ENCODE measurements around the gene TFF1. TPM values are rescaled to one million over a fixed set of nuclear protein-coding genes. Genes with fewer than 3 reads are reported as not detected.
A peak's percentile ranks its signal among the peaks of the same experiment; 100 is the strongest.

TFF1 gene
- polyA plus RNA-seq, 1 donor, result 4.9 TPM

DNA sequence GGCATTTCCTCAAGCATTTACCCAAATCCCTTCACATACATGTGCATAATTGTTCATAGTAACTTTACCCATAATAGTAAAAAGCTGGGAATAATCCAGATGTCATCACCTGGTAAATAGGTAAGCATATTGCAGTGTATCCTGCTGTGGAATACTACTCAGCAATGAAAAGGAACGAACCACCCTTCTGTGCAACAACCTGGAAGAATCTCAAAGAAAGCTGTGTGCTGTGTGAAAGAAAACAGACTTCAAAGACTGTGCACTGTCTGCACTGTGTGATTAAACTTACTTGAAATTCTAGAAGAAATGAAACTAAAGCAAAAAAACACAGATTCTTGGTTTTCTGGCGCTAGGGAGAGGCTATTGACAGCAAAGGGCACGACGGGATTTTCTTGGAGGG lies 29.1 kb downstream of the TFF1 start:
- Histone ChIP-seq H3K4me3 (ENCODE audit: low read length) (no peak overlapping the region), H3K9me3 (ENCODE audit: control insufficient read depth, low read depth, low read length) (no peaks in the 10 kb centered on the region), H3K27me3 (ENCODE audit: control insufficient read depth, insufficient read depth, low read length) (no peaks in the 10 kb centered on the region), H3K4me1 (ENCODE audit: control insufficient read depth, insufficient read depth, low read length) (peaks cover 29% of the 10 kb centered on the region), H3K36me3 (ENCODE audit: control insufficient read depth, insufficient read depth, low read length) (no peaks in the 10 kb centered on the region), H3K27ac (ENCODE audit: low read length) (peak overlapping the region; percentile 49)
- no peak for DNase-seq
- WGBS (ENCODE audit: insufficient coverage, low lambda C conversion rate), result 92% methylated on average over 4 of the region's 4 CpGs

DNA sequence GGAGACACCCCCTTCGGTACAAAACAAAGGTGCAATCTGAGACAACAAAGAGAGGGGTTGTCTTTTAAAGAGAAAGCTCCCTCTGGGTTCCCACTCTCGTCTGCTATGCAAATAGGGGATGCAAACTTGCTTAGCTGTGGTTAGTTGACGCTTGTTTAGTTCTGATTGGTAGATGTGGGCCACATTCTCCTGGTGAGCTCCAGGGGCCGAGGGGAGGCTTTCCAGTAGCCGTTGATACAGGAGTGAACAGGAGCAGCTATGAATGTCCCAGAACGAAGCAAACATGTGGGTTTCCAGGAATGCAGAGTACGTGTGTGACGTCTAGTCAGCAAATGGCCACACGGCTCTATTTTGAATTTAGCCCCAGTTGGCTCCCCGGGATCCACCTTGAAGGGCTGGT lies 30.3 kb downstream of the TFF1 start:
- no peak overlapping the region for H3K4me3 ChIP-seq (ENCODE audit: low read length)
- peak overlapping the region; percentile 3 for H3K27ac ChIP-seq (ENCODE audit: low read length)
- H3K4me1 ChIP-seq (ENCODE audit: control insufficient read depth, insufficient read depth, low read length), result peaks cover 41% of the 10 kb centered on the region
- no peaks in the 10 kb centered on the region for H3K27me3 ChIP-seq (ENCODE audit: control insufficient read depth, insufficient read depth, low read length)
- DNase-seq, result peak in 1 of 2 donors; percentile 34
- H3K36me3 ChIP-seq (ENCODE audit: control insufficient read depth, insufficient read depth, low read length), result no peaks in the 10 kb centered on the region
- no CpG with 5 or more reads among the region's 10 CpGs for WGBS (ENCODE audit: insufficient coverage, low lambda C conversion rate)
- no peaks in the 10 kb centered on the region for H3K9me3 ChIP-seq (ENCODE audit: control insufficient read depth, low read depth, low read length)

DNA sequence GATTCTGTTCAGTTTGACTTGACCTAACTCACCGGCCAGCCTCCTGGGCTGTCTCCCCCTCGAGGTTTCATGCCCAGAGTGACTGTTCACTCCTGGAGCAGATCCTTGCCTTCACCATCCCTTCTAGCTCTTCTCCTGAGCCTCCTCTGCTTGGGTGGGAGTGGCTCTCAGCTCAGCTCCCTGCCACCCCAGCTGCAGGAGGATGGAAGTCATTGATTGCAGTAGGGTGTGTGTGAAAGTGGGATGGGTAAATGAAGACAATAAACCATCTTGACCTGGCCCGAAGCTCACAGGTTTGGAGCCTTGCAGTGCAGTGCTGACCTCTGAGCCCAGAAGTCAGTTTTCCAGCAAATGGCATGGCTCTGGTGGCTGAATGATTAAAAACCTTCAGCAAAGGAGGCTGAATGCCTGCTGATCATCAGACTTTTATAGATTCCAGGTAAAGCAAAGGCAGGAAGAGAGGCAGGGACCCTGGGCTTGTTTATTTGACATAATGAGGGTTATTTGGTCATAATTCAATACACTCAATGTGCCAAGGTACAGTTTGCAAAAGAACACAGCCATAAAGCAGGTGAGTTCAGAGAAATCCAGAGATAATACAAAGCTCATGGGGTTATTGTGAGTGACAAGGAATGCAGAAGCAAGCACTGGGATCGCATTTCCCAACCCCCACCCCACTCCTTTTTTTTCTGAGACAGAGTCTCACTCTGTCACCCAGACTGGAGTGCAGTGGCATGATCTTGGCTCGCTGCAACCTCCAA lies 33.6 kb downstream of the TFF1 start:
- Histone ChIP-seq H3K9me3 (ENCODE audit: control insufficient read depth, low read depth, low read length) (no peaks in the 10 kb centered on the region), H3K4me3 (ENCODE audit: low read length) (no peak overlapping the region), H3K27ac (ENCODE audit: low read length) (peak overlapping the region; percentile 90), H3K4me1 (ENCODE audit: control insufficient read depth, insufficient read depth, low read length) (peaks cover 56% of the 10 kb centered on the region), H3K27me3 (ENCODE audit: control insufficient read depth, insufficient read depth, low read length) (no peaks in the 10 kb centered on the region), H3K36me3 (ENCODE audit: control insufficient read depth, insufficient read depth, low read length) (no peaks in the 10 kb centered on the region)
- no CpG with 5 or more reads among the region's 5 CpGs for WGBS (ENCODE audit: insufficient coverage, low lambda C conversion rate)
- DNase-seq, result peak; percentile 91 to 97

DNA sequence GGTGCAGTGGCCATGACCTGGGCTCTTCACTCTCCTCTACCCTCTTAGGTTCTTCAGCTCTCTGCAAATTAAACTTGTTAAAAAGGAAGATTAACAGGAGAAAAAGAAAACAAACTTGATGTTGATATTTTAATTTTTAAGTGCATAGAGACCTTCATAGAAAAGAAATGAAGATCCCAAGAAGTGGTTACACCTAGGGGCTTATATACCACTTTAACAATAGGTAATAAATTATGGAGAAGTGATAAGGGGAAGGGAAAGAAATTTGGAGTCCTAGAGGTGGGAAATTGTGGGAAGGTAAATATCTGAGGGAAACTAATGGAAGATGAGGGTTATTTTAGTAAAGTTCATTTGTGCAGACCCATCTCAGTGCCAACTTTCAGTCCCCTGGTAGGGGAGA lies 34.7 kb downstream of the TFF1 start:
- H3K36me3 ChIP-seq (ENCODE audit: control insufficient read depth, insufficient read depth, low read length), result no peaks in the 10 kb centered on the region
- H3K4me3 ChIP-seq (ENCODE audit: low read length), result no peak overlapping the region
- DNase-seq, result no peak
- H3K27ac ChIP-seq (ENCODE audit: low read length), result peak overlapping the region; percentile 90
- peaks cover 56% of the 10 kb centered on the region for H3K4me1 ChIP-seq (ENCODE audit: control insufficient read depth, insufficient read depth, low read length)
- no peaks in the 10 kb centered on the region for H3K27me3 ChIP-seq (ENCODE audit: control insufficient read depth, insufficient read depth, low read length)
- H3K9me3 ChIP-seq (ENCODE audit: control insufficient read depth, low read depth, low read length), result no peaks in the 10 kb centered on the region

DNA sequence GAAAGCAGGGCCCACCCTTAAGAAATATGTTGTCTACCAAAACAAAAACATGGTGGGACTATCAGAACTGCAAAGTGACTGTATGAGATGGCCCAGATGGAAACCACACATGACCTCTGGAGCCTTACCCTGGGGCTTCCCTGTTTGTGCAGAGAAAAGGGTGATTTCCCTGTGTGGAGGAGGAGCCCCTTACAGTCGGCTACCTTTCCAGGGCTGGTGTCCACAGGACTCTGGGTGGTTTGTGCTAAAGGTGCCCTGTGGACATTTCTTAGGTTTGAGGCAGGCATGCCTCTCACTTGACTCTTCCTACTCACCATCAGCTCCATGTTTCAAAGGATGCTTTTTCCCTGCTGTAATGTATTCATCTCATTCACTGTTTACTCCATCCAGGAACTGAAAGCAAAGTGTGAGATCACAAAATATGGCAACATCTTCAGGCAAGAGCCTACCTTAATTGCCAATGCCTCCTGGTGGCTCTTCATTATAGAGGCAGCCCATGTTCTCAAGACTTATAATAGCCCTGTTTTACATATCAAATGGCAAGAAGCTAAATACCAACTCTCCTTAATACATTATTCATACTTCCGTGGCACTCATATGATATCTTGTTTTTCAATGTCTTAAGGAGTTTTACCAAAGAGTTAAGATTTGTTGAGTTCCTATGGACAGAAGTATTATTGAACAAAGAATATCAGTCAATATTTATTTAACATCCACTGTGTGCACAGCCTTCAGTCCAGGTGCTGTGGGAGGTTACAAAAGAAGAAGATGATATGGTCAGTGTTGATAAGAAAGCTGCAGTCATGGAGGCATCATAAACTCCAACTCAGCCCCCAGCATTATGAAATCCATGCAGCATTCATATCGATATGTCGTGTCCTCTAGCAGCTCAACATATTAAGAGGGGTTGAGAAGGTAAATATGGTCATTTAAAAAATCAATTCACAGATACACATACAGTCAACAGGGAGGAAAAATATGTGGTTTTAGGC lies 35.7 kb downstream of the TFF1 start:
- no peak overlapping the region for H3K4me3 ChIP-seq (ENCODE audit: low read length)
- H3K36me3 ChIP-seq (ENCODE audit: control insufficient read depth, insufficient read depth, low read length), result no peaks in the 10 kb centered on the region
- no CpG with 5 or more reads among the region's 4 CpGs for WGBS (ENCODE audit: insufficient coverage, low lambda C conversion rate)
- H3K27ac ChIP-seq (ENCODE audit: low read length), result peak overlapping the region; percentile 90
- peak in 1 of 2 donors; percentile 74 for DNase-seq
- H3K9me3 ChIP-seq (ENCODE audit: control insufficient read depth, low read depth, low read length), result no peaks in the 10 kb centered on the region
- H3K27me3 ChIP-seq (ENCODE audit: control insufficient read depth, insufficient read depth, low read length), result no peaks in the 10 kb centered on the region
- peaks cover 49% of the 10 kb centered on the region for H3K4me1 ChIP-seq (ENCODE audit: control insufficient read depth, insufficient read depth, low read length)

DNA sequence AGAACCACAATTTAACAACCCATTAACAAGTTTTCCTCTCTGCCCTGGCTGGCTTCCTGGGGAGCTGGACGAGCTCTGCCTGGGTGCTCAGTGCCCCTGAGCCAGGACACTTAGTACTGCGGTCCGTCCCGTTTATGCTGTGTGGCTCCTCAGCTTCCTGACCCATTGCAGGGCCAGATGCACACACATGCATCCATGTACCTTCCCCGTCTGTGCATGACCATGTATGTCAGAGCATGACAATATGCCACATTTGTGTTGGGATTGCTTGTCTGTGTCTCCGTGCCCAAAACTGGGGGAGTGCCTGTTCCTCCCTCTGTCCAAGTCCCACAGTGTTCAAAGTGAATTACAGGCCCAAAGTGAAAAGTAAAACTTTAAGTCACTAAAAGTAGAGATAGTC lies 41.4 kb downstream of the TFF1 start:
- no peak for DNase-seq
- no peak overlapping the region for H3K27ac ChIP-seq (ENCODE audit: low read length)
- H3K27me3 ChIP-seq (ENCODE audit: control insufficient read depth, insufficient read depth, low read length), result no peaks in the 10 kb centered on the region
- no peaks in the 10 kb centered on the region for H3K36me3 ChIP-seq (ENCODE audit: control insufficient read depth, insufficient read depth, low read length)
- peaks cover 24% of the 10 kb centered on the region for H3K4me1 ChIP-seq (ENCODE audit: control insufficient read depth, insufficient read depth, low read length)
- no CpG with 5 or more reads among the region's 6 CpGs for WGBS (ENCODE audit: insufficient coverage, low lambda C conversion rate)
- H3K9me3 ChIP-seq (ENCODE audit: control insufficient read depth, low read depth, low read length), result peaks cover 3% of the 10 kb centered on the region
- no peak overlapping the region for H3K4me3 ChIP-seq (ENCODE audit: low read length)

DNA sequence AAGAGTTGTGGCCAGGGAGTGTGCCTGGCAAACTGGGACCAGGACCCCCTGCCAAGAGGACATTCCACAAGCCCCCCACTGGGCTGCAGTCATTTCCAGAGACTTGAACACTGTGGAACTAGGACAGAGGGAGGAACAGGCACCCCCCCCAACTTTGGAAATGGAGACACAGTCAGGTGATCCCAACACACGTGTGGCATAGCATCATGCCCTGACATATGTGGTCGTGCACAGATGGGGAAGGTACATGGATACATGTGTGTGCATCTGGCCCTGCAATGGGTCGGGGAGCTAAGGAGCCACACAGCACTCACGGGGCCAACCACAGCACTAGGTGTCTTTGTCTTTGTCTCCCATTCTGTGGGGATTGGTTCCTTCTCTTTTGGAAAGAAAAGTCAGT lies 44.5 kb downstream of the TFF1 start:
- Histone ChIP-seq H3K4me1 (ENCODE audit: control insufficient read depth, insufficient read depth, low read length) (peaks cover 38% of the 10 kb centered on the region), H3K27ac (ENCODE audit: low read length) (no peak overlapping the region), H3K4me3 (ENCODE audit: low read length) (no peak overlapping the region), H3K36me3 (ENCODE audit: control insufficient read depth, insufficient read depth, low read length) (no peaks in the 10 kb centered on the region), H3K9me3 (ENCODE audit: control insufficient read depth, low read depth, low read length) (peaks cover 3% of the 10 kb centered on the region), H3K27me3 (ENCODE audit: control insufficient read depth, insufficient read depth, low read length) (no peaks in the 10 kb centered on the region)
- no CpG with 5 or more reads among the region's 4 CpGs for WGBS (ENCODE audit: insufficient coverage, low lambda C conversion rate)
- DNase-seq, result no peak

DNA sequence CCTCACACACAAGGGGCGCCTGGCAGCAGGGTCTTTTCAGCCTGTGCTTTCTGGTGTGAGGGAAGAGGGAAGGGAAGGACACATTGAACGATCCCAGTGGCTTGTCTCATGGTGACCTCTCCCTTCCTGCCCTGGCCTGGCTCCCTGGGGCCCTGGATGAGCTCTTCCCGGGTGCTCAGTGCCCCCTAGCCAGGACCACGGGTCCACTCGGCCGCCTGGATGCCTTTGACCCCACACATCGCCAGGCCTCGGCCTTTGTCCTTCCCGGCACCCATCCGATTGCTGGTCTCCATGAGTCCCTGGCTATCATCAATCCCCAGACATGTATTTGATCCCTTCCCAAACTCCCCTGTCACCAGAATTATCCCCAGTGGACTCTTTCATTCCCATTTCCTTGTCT lies 45.1 kb downstream of the TFF1 start:
- DNase-seq, result no peak
- Histone ChIP-seq H3K27ac (ENCODE audit: low read length) (peak overlapping the region; percentile 60), H3K27me3 (ENCODE audit: control insufficient read depth, insufficient read depth, low read length) (no peaks in the 10 kb centered on the region), H3K36me3 (ENCODE audit: control insufficient read depth, insufficient read depth, low read length) (no peaks in the 10 kb centered on the region), H3K4me1 (ENCODE audit: control insufficient read depth, insufficient read depth, low read length) (peaks cover 44% of the 10 kb centered on the region), H3K9me3 (ENCODE audit: control insufficient read depth, low read depth, low read length) (peaks cover 3% of the 10 kb centered on the region), H3K4me3 (ENCODE audit: low read length) (no peak overlapping the region)
- 96% methylated on average over 4 of the region's 10 CpGs for WGBS (ENCODE audit: insufficient coverage, low lambda C conversion rate)

DNA sequence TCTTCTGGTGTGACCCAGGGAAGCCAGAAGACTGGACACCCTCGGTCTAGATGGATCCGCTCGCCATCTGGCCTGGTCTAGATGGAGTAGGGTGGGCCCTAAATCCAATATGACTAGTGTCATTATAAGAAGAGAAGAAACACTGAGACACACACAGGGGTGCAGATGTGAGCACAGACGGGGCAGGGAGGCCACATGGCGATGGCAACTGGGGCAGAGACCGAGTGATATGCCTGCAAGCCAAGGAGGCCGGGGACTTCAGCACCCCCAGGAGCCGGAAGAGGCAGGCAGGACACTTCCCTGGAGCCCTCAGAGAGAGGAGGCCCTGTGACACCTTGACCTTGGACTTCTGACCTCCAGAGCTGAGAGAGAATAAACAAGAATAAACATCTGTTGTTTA lies 45.5 kb downstream of the TFF1 start:
- Histone ChIP-seq H3K36me3 (ENCODE audit: control insufficient read depth, insufficient read depth, low read length) (no peaks in the 10 kb centered on the region), H3K4me1 (ENCODE audit: control insufficient read depth, insufficient read depth, low read length) (peaks cover 48% of the 10 kb centered on the region), H3K27me3 (ENCODE audit: control insufficient read depth, insufficient read depth, low read length) (no peaks in the 10 kb centered on the region), H3K4me3 (ENCODE audit: low read length) (no peak overlapping the region), H3K27ac (ENCODE audit: low read length) (peak overlapping the region; percentile 60), H3K9me3 (ENCODE audit: control insufficient read depth, low read depth, low read length) (peaks cover 3% of the 10 kb centered on the region)
- DNase-seq, result no peak
- WGBS (ENCODE audit: insufficient coverage, low lambda C conversion rate), result 100% methylated on average over 2 of the region's 8 CpGs

DNA sequence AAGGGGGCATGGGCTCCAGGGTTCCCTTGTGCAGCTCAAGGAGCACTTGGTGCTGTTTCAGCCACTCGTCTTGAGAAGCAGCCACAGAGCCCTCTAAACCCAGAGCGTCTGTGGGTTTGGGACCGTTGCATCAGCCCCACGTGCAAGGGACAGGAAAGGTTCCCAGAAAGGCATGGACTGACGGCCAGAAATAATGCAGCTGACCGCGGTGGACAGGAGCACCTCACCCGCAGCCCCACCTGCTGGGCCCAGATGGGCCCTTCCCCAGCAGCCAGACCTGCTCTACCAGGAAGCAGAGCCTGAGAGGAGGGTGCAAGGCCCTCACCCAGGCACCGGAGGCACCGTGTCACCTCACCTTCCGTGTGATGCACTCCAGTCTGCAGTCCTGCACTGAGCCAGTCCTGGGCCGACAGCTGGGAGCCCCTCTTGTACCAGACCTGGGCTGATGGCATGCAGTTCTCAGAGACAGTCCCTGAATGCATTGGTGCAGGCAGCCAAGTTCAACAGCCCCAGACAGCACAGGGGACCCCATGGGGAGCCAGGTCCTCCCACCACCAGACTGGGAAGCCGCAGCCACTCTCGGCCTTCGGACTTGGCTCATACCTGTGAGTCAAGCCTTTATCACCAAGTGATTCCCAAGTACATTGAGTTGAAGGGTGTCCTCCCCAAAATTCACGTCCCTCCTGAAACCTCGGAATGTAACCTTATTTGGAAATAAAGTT lies 46.3 kb downstream of the TFF1 start:
- Histone ChIP-seq H3K9me3 (ENCODE audit: control insufficient read depth, low read depth, low read length) (peaks cover 3% of the 10 kb centered on the region), H3K4me3 (ENCODE audit: low read length) (no peak overlapping the region), H3K36me3 (ENCODE audit: control insufficient read depth, insufficient read depth, low read length) (no peaks in the 10 kb centered on the region), H3K27ac (ENCODE audit: low read length) (peak overlapping the region; percentile 60), H3K4me1 (ENCODE audit: control insufficient read depth, insufficient read depth, low read length) (peaks cover 56% of the 10 kb centered on the region), H3K27me3 (ENCODE audit: control insufficient read depth, insufficient read depth, low read length) (no peaks in the 10 kb centered on the region)
- DNase-seq, result peak in 1 of 2 donors; percentile 76
- WGBS (ENCODE audit: insufficient coverage, low lambda C conversion rate), result no CpG with 5 or more reads among the region's 17 CpGs

All from large intestine (tissue), 3 donors.